Kidney capillary endothelial cell (primary cell): ENCODE measurements around the gene XRRA1.
"Not testable (repeated sequence)": the region's sequence is repeated elsewhere in the genome, so short reads cannot be mapped to it uniquely, and the experiment has no call there.

Experiments used
- DNase-seq: peaks from one replicate; pipeline ENCODE4 v3.0.0-alpha.2; 2018; ENCODE audit warnings: low spot score

XRRA1 gene

GRCh38 chr11:74895340-74896116 is 53.4 kb downstream of the XRRA1 start:
- no peak for DNase-seq

- not testable (repeated sequence) for DNase-seq
Measured at GRCh38 chr11:74893015-74893414, 55.9 kb downstream of the XRRA1 start.

DNA sequence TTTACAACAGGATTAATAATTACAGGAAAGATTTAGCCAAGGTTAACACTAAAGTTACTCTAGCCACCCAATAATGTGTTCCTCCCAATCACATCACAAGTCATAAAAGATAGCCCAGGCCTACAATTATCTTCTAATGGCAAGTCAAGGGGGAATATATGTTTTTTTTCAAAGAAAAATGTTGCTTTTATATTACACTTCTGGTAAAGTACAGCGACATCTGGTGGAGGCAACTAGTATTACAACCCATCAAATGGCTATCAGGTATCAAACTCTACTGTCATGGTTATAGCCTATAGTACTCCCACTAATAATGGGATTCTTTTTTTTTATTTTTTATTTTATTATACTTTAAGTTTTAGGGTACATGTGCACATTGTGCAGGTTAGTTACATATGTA is 71.8 kb downstream of the XRRA1 start:
- DNase-seq, result peak; percentile 26

DNA sequence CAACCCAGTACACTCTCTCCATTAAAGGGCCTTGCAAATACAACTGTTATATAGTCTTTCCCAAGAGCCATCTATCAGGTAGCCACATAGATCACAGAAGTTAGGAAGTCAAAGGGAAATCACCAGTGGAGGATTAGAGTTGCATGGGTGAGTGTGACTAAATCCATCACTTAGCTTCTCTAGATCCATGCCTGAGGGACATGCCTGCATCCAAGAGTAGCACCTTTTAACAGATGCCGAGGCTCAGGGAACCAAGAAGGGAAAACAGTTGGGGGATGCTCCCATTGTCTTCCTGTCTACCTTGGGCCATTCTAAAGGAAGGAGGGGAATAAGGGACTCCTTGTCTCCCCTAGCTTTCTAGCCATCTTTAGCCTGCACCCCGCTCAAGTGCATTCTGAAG is 77.9 kb downstream of the XRRA1 start:
- DNase-seq, result no peak

DNA sequence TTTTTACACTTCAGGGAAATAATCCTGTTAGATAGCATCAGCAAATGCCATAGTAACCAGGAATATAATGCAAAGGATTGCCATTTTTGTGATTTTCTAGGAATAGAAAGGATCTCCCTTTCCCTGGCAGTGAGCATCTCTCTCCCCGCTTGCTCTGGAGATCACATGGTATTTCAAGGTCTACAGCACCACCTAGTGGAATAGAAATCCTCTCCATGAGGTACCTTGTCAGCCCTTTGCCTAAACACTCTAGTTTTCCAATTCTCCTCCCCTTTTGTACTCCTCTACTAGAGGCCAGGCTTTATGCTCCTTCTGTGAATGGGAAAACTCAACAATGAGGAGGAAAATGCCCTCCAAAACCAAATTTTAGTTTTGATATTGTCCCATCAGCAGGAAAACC is 78.4 kb downstream of the XRRA1 start:
- DNase-seq, result peak; percentile 23

DNA sequence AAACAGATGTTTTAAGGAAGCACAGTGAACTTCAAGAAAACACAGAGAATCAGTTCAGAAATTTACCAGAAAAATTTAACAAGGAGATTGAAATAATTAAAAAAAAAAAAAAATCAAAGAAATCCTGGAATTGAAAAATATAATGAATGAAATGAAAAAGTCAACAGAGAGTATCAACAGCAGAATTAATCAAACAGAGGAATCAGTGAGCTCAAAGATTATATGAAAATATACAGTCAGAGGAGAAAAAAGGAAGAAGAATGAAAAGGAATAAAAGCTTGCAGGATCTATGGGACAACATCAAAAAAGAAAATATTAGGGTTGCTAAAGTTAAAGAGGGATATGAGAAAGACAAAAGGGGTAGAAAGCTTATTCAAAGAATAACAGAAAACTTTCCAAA is 82.3 kb downstream of the XRRA1 start:
- no peak for DNase-seq

DNA sequence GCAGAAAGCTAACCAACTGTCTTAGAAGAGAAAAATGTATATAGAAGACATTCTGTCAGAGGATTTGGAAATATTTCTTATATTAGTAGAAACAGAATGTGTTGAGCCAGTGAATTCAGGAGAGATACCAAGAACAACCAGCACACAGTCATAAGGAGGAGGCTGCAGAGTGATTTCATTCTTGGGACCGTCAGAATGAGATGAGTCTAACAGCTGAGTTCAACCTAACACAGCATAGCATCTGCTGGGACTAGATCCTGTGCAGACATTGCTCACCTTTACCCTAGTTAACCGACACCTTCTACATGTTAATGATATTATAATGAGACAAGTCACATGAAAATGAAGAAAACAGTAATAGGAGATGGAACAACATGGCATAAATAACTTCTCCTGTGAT is 85.5 kb downstream of the XRRA1 start:
- no peak for DNase-seq

- DNase-seq, result no peak
Measured at GRCh38 chr11:74860743-74861142, 88.1 kb downstream of the XRRA1 start.

- no peak for DNase-seq
Measured at GRCh38 chr11:74853223-74853622, 95.7 kb downstream of the XRRA1 start.

DNA sequence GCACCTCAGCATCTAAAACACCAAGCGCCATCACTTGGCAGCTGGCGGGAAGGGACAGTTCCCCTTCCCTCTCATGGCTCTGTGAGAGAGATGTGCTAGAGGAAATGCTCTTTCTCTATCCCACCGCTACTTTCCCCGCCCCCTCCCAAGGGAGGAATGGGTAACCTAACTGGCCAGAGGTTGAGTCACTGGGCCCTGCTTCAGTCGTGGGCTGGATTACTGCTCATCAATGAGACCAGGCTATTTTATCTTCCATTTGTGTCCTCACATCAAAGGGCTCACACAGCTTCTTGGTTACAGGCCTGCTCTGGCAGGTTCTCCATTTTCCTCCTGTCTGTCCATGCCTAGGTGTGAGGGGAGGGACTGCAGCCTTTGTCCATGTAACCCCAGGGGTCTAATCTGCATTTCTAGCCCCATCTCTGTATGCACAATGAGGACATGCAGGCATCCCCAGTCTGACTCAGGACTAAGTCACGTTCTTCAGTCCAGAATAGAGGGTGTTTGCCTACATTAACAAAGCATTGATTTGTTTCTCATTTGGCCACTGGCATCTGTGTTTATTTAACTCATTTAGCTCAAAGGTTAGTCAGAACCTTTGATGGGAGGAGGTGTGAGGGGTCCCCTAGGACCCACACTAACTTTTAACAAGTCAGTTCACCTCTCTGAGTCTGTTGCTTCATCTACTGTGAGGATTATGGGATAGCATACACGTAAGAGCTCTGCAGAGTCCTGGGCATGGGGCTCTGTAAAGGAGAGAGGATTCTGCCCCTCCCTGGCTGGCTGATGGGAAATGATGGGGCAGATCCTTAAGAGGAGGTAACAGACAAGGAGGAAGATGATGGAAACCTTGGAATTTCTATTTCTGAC is 99.1 kb downstream of the XRRA1 start:
- DNase-seq, result peak; percentile 11

DNA sequence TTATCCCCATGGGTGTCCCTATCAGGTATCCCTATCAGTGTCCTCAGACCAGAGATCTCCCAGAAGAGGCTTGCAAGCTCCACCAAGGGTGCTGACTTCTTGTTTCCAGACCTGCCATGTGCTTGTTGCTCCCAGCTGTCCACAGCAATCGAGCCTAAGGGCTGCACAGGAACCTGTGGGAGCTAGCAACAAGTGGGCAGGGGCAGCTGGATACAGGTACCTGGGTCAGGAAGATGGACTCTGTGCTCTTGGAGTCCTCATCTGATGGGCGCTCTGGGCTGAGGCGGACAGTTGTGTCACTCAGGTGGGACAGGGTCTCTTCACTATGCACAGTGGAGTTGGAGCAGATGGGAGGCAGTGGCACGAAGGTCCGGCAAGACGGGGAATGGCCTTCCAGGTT is 101.0 kb downstream of the XRRA1 start:
- DNase-seq, result no peak

- DNase-seq, result no peak
Measured at GRCh38 chr11:74847395-74847794, 101.5 kb downstream of the XRRA1 start.

GRCh38 chr11:74846770-74847169 is 102.1 kb downstream of the XRRA1 start:
- peak; percentile 20 for DNase-seq

DNA sequence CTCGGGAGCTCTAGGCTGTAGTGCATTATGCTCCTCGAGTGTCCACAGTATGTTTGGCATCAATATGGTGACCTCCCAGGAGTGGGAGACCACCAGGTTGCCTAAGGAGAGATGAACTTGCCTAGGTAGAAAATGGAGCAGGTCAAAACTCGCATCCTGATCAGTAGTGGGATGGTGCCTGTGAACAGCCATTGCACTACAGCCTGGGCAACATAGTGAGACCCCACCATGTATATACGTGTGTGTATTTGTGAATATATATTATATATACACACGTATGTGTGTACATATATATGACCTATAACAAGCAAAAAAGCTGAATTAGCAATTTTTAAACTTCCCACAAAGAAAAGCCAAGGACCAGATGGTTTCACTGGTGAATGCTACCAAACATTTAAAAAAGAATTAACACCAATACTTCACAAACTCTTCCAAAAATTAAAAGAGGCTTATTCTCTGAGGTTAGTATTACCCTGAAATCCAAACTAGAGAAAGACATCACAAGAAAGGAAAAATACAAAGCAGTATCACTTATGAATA is 102.8 kb downstream of the XRRA1 start:
- DNase-seq, result no peak

- DNase-seq, result no peak
Measured at GRCh38 chr11:74844865-74845264, 104.0 kb downstream of the XRRA1 start.

DNA sequence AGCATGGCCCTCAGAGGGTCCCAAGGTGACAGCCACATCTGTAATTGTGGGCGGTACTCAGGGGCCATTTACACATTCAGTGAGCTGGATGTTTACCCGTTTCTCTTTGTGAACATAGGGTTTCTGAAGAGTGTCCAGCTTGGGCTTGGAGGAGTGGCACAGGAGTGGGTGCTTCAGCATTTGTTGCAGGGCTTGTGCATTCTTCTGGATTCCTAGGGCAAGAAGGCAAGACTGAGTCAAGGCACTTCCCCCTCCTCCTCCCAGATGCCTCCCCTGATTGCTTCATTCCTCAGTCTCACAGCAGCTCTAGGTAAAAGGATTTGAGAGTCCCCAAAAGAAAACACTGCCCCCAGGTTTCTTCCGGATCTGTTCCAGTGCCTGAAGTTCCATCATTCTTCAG is 104.8 kb downstream of the XRRA1 start:
- no peak for DNase-seq

GRCh38 chr11:74842967-74843366 is 105.9 kb downstream of the XRRA1 start:
- no peak for DNase-seq

GRCh38 chr11:74840486-74840885 is 108.4 kb downstream of the XRRA1 start:
- DNase-seq, result no peak

DNA sequence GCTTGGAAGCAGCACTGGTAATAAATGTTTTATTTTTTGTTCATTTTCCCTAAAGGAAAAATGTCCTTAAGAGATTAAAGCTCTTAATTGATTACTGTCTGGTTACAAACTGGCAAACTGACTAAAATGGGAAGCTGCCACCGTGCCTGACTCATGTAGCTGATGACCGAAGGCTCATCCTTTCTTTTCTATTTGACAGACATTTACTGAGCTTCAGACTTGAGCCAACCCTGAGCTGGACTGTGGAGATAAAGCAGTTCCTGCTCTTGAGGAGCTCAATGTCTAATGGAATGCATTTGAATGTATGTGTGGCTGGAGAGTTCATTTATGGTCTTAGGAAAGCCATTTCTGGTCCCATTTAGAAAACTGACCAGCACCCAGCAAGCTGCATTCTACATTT is 108.9 kb downstream of the XRRA1 start:
- DNase-seq, result no peak

GRCh38 chr11:74839446-74839845 is 109.4 kb downstream of the XRRA1 start:
- DNase-seq, result no peak

DNA sequence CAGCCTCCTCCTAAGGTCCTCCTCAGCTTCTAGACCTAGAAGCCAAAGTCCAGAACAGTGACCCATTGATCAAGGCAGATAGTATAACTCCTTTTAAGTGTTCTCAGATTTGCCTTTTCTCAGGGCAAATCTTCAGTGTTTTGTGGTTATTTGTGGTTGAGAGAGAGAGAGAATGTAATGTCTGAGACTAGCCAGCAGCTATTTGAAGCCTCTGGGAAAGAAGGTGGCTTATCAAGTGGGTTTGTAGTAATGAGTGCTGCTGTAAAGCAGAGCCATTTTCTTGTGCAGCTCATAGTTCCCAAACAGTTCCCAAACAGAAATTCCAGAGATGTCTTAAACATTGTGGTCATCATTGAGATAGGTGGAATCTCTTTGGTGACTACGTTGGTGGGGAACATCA is 110.7 kb downstream of the XRRA1 start:
- DNase-seq, result no peak

DNA sequence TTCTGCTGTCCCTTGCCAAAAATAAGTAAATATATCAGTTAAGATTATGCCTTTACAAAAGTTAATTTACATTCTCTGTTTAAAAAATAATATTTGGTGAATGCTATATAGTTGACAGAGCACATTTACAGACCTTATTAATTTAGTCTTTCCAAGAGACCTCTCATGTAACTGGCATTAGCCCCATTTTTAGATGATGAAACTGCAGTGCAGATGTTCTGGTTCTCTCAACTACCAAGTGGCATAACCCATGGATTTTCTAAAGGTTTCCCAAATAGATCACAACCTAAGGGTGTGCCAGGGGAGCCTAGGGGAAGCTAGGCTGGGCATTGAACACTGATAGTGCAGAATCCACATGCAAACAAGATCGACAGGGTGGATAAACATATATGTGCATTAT is 111.7 kb downstream of the XRRA1 start:
- no peak for DNase-seq

GRCh38 chr11:74826901-74827300 is 122.0 kb downstream of the XRRA1 start:
- DNase-seq, result no peak
